GM21447 (cell line): ENCODE results near the gene SLC45A1.

Experiments
- ATAC-seq: cut with Tn5 transposase; IDR thresholded peaks from one replicate; pipeline ENCODE4 v1.9.1; 2021; ENCODE audit not compliant: unreplicated experiment

SLC45A1 gene

GRCh38 chr1:8311068-8311718 lies 6.7 kb upstream of the SLC45A1 start:
- no peak for ATAC-seq

GRCh38 chr1:8312235-8313218 lies 5.4 kb upstream of the SLC45A1 start:
- no peak for ATAC-seq

- no peak for ATAC-seq
These were observed 4.7 kb upstream of the SLC45A1 start for GRCh38 chr1:8313231-8313630.

GRCh38 chr1:8314346-8315280 lies 3.3 kb upstream of the SLC45A1 start:
- ATAC-seq: no peak

GRCh38 chr1:8315573-8316475 lies 2.1 kb upstream of the SLC45A1 start:
- no peak for ATAC-seq

- ATAC-seq: no peak
These were observed 522 bp downstream of the SLC45A1 start for GRCh38 chr1:8318436-8318835.

- no peak for ATAC-seq
These were observed 3.7 kb downstream of the SLC45A1 start for GRCh38 chr1:8321612-8322011.

- ATAC-seq: no peak
These were observed 5.8 kb downstream of the SLC45A1 start for GRCh38 chr1:8323706-8324105.

GRCh38 chr1:8324176-8324810 lies 6.4 kb downstream of the SLC45A1 start:
- no peak for ATAC-seq

- no peak for ATAC-seq
These were observed 7.9 kb downstream of the SLC45A1 start for GRCh38 chr1:8325771-8326170.

GRCh38 chr1:8326265-8326664 lies 8.4 kb downstream of the SLC45A1 start:
- ATAC-seq: no peak

- ATAC-seq: no peak
These were observed 10.4 kb downstream of the SLC45A1 start for GRCh38 chr1:8328271-8328670.

- no peak for ATAC-seq
These were observed 11.5 kb downstream of the SLC45A1 start for GRCh38 chr1:8329439-8329838.

- ATAC-seq: no peak
These were observed 11.9 kb downstream of the SLC45A1 start for GRCh38 chr1:8329858-8330257.

GRCh38 chr1:8330271-8331125 lies 12.6 kb downstream of the SLC45A1 start:
- ATAC-seq: no peak

- ATAC-seq: no peak
These were observed 14.9 kb downstream of the SLC45A1 start for GRCh38 chr1:8332806-8333205.

GRCh38 chr1:8333246-8333987 lies 15.5 kb downstream of the SLC45A1 start:
- no peak for ATAC-seq
